ENCODE measurements around the gene BIRC7.
"Not testable (repeated sequence)": the region's sequence is repeated elsewhere in the genome, so short reads cannot be mapped to it uniquely, and the experiment has no call there.

The BIRC7 gene

DNA sequence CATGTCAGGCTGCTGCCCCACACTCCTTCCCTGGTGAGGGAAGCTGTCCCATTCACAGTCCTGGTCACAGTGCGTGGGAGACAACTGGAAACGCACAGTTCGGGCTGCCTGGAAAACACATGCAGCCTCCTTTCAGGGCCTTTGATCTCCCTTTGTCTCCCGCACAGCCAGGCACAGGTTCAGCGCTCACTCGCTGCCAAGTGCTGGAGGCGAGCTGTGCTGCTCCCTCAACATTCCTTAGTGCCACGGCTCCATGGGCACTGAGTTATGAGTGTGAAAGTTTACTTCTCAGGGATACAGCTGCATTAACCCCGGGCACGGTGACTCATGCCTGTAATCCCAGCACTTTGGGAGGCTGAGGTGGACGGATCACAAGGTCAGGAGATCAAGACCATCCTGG, 28.8 kb upstream of the BIRC7 start:
- no peak for DNase-seq (ENCODE audit: low spot score)

DNA sequence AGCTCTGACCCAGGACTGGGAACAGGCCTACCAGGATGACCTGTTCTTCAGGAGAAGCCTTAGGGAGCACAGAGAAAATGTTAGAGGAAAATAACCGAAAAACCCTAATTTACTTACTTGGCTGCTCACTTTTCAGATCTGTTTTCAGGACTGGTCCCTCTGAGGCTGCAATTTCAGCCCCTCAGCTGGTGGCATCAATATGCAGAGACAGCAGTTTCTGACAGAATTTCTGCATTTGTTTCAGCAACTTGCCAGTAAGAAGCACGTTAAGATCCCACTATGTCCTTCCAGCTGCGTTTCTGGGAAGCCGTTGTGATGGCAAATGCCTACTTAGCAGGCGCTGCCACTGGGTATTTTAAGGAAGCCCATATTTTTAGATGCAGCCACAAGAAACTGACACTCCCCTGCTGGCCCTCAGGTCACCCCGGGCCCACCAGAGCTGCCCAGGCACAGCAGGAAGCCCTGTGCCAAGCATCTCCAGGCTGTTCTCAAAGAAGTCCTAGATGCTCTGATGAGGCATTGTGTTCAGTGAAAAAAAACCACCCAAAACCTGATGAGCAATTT, 27.3 kb upstream of the BIRC7 start:
- DNase-seq (ENCODE audit: low spot score), result no peak

DNA sequence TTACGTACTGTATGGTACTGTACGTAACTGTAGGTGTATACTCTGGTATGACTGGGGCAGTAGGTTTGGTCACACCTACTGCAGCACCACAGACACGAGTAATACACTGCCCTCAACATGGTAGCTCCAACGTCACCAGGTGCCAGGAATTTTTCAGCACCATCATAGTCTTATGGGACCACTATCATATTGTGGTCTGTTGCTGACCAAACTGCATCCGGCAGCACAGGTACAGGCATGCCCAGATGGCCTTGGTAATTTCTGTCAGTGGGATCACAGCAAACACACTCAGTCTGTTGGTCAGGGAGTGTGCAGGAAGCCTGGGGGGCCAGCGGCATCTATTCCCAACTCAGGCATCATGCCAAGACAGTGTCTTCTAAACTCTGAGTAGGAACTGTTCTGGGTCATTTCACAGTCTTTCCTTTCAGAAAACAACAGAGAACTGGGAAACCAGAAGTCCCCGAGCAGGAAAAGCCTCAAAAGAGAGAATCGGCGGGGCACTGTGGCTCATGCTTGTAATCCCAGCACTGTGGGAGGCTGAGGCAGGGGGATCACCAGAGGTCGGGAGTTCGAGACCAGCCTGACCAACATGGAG, 25.6 kb upstream of the BIRC7 start:
- DNase-seq (ENCODE audit: low spot score), result no peak

- no peak for DNase-seq (ENCODE audit: low spot score)
These were observed 23.3 kb upstream of the BIRC7 start for GRCh38 chr20:63212393-63212730.

GRCh38 chr20:63212792-63213191, 22.9 kb upstream of the BIRC7 start:
- no peak for DNase-seq (ENCODE audit: low spot score)

DNA sequence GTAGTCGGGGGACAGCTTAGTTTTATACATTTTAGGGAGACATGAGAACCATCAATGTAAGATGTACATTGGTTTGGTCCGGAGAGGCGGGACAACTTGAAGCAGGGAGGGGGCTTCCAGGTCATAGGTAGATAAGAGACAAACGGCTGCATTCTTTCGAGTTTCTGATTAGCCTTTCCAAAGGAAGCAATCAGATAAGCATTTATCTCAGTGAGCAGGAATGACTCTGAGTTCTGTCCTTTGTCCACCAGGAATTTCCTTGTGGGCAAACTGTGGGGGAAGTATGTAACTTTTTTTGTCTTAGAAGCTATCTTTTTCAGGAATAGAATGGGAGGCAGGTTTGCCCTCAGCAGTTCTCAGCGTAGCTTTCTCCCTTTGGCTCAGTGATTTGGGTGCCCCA, 21.2 kb upstream of the BIRC7 start:
- DNase-seq (ENCODE audit: low spot score), result no peak

DNA sequence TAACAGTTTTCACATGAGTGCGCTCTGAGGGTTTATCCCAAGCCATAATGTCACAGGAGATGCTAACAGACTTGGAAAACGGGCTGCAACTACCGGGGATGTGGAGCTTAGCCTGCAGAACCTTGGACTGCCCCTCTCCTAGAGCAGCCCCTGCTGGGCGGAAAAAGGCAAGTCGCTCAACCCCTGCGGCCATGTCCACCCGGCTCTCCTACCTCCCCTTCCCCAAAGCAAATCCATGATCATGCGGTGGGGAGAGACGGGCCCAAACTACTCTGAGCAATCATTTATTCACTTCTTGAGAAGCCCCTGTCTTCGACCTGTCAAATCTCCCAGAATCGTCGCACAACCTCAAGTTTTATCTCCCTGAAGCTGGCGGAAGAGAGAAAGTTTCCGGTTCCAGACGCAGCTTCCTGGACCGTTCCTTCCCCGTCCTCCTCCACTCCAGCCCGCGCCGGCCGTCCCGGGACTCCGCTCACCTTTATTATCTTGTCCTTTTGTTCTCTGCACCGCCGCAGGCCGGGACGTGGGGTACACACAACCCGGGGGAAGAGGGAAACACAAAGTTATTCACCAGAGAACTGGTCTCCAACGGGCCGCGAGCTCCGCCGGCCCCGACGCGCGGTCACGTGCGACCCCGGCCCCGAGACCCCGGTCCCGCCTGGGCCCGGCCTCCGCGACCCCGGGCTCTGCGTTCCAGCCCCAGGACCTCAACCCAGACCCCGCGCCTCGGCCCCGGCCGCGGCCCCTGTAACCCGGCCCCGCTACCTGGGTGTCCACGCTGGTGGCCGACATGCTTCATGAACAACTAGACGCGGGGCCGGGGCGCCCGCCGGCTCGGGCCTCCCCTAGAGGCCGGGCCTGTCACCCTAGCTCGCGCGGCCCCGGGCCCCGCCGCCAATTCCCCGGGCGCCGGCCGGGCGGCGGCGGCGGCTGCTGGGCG, 20.3 kb upstream of the BIRC7 start:
- peak; percentile 66 for DNase-seq (ENCODE audit: low spot score)

DNA sequence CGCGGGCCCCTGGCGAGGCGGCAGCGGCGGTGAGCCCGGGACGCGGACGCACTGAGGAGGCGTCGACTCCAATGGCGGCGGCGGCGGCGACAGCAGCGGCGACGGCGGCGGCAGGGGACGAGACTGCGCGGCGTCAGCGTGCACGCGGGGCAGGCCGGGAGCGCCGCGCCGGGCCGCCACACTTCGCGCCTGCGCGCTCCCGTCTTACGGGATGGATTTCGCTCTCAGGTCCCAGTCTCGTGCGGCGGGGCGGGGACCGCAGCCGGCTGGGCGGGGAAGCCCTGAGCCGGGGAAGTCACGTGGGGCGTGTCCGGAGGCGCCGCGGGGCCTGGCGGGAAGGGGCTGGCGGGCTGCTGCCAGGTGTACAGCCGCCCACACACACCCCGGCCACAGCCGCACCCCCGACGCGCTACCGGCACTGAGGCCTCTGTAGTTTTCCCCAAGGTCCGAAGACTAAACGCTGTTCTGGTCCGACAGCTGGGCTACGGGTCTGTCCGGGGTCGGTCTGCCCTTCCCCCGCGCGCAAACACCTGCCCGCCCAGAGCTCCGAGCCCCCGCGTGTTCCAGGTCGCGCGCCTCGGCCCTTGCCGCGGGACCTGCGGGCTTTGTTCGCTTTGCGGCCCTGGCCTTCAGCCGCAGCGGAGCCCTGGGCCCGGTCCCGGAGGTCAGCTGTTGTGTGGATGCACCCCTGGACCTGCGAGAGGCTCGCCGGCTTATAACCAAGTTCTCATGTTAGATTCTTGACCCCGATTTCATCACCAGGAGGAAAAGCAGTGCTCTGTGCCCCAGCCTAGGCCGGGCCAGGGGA, 19.5 kb upstream of the BIRC7 start, which contains the start of gene YTHDF1:
Gene YTHDF1 (minus strand): TSS at position 91 of the 808 bp plus-strand sequence. CDS start 239 bp downstream, outside the sequence.
- DNase-seq (ENCODE audit: low spot score), result peak; percentile 97

- peak; percentile 55 for DNase-seq (ENCODE audit: low spot score)
These were observed 18.7 kb upstream of the BIRC7 start for GRCh38 chr20:63216849-63217471.

DNA sequence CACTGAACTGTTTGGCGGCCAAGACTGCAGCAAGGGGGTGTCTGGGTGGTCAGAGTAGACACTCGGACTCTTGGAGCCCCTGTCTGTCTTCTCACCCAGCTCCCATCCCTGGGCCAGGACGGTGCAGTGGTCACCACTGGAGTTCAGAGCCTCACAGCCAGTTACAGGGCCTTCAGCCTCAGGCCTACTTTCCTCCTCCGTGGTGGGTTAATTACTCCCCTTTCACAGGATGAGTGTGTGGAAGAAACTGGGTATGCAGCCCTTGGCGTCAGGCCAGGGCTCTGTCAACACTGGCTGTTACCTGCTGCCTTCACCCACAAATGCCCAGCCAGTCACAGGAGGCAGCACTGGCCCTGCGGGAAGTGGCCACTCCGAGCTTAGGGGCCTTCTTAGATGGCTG, 18.0 kb upstream of the BIRC7 start:
- DNase-seq (ENCODE audit: low spot score), result no peak

GRCh38 chr20:63218701-63219446, 16.8 kb upstream of the BIRC7 start:
- DNase-seq (ENCODE audit: low spot score), result no peak

DNA sequence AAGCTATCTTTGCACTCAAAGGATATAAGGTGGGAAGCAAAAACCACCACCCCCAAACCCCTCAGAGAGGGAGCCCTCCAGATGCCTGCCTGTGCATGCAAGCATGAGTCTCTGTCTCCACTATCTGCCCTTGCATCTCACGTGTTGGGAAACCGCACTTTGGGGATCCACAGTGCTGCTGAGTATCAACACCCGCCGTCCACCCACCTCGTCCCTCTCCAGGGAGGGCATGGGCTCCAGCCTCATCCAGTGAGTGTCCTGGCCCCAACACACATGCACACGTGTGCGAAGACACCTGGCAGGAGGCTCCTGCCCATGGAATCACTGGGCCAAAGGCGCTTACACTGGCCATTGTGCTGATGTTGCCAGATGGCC, 16.3 kb upstream of the BIRC7 start:
- DNase-seq (ENCODE audit: low spot score), result no peak

GRCh38 chr20:63219866-63220521, 15.7 kb upstream of the BIRC7 start:
- DNase-seq (ENCODE audit: low spot score), result no peak

DNA sequence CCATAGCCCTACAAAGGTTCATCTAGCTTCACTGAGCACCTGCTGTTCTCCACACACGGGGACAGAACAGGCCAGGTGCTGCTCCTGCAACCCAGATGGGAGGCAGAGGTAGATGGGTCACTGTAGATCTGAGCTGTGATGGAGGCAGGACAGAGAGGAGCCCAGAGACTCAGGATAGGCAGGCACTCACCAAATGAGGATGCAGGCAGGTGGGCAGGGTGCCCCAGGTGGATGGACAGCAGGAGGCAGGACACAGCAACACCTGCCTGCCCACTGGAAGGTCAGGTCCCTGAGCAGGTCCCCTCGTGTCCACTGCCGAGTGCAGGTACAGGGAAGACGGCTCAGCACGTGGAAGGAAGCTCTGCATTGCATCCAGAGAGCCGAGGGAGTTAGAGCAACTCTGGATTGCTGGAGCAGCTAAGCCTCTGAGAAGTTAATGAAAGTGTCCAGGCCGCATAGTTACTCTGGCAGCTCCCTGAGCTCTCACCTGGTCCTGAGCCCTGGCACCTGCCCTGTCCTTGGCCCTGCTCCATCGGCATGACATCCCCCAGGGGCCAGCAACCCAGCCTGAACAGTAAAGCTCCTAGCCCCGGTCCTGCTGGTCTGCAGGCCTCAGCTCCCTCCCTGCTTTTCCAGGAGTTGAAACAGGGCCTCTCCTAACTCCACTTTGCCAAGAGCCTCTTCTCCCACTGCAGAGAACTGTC, 14.9 kb upstream of the BIRC7 start:
- no peak for DNase-seq (ENCODE audit: low spot score)

DNA sequence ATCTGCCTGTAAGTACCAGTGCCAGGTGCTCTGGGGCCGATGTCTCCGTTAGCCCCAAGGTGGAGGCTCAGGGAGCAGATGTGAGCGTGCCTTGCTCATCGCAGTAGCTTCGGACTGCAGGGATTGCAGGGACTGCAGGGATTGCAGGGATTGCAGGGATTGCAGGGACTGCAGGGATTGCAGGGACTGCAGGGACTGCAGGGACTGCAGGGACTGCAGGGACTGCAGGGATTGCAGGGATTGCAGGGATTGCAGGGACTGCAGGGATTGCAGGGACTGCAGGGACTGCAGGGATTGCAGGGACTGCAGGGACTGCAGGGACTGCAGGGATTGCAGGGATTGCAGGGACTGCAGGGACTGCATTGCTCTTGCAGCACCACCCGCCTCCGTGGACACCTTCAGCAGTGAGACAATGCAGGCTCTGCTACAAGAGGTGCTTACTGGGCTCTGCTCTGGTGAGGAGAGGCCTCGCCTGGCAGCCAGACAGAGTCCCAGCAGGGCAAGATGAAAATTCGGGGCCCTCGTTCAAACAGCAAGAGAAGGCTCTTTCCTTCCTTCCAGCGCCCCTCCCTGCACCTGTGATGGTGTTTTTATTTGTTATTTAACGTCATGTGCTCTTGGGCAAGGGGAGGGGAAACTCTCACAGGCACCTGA, 14.2 kb upstream of the BIRC7 start:
- not testable (repeated sequence) for DNase-seq (ENCODE audit: low spot score)

- no peak for DNase-seq (ENCODE audit: low spot score)
These were observed 13.2 kb upstream of the BIRC7 start for GRCh38 chr20:63222541-63222940.

DNA sequence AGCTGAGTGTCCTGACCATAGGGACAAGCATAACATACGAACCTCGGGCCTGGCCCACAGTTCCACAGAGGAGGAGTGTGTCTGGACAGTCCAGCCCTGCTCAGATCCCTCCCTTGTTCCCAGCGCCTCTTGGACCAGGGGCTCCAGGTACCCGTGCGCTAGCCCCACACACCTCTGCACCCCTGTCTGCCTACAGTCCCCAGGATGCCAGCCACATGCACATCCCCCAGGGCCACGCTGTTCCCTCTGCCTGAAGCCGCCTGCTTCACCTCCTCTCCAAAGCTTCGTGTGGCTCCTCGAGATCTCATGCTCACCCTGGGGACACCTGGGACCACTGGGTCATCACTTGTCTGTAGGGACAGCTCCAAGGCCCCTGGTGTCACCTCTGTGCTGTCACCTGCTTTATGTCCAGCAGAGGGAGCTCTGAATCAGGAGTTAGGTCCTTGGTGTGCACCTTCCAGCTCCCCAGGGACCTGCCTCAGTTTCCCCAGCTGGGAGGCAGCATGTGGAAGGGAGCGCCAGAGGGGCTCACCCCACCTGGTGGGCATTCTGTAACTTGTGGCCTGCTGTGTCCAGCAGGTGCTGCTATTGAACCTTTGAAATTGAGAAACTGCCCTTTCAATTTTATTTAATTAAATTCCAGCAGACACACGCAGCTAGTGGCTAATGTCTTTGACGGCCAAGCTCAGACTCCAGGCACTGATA, 12.4 kb upstream of the BIRC7 start:
- peak; percentile 79 for DNase-seq (ENCODE audit: low spot score)

DNA sequence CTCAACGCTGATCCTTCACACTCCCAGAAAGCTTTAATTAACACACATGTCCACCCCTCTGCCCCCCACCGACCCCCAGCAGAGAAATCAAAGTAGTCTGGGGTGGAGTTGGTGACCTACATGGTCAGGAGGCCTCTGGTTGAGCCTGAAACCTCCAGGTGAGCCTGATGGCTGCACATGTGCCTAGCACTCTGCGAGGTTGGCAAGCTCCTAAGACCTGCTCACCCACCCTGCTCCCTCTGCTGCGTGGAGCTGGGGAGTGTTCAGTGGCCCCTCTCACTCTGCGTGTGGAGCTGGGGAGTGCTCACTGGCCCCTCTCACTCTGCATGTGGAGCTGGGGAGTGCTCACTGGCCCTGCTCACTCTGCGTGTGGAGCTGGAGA, 11.9 kb upstream of the BIRC7 start:
- no peak for DNase-seq (ENCODE audit: low spot score)

Measured in SK-N-DZ (cell line).